Keratinocyte (primary cell): ENCODE measurements around the gene GPRIN1. TPM values are rescaled to one million over a fixed set of nuclear protein-coding genes. Genes with fewer than 3 reads are reported as not detected.
"Not testable (repeated sequence)": the region's sequence is repeated elsewhere in the genome, so short reads cannot be mapped to it uniquely, and the experiment has no call there.

ENCODE experiments used
- DNase-seq: peaks from one replicate; pipeline ENCODE4 v3.0.0-alpha.2; 2011; ENCODE audit warnings: low read depth, missing footprints, low spot score
- FAIRE-seq: peaks from 2 replicates; lab custom pipeline; 2011; peaks lifted over from hg19 to GRCh38; lab: Jason Lieb, UNC
- H2AFZ ChIP-seq: 2 replicates; pipeline ENCODE4 v1.6.0; 2012; ENCODE audit warnings: low read length, control low read depth, inconsistent platforms; ENCODE audit not compliant: control insufficient read depth
- H3K27ac ChIP-seq: 2 replicates; pipeline ENCODE4 v1.5.1; 2011; ENCODE audit warnings: low read length; ENCODE audit not compliant: control insufficient read depth, insufficient read depth
- H3K27me3 ChIP-seq: 3 replicates; pipeline ENCODE4 v1.6.0; 2011; ENCODE audit warnings: low read length; ENCODE audit not compliant: control insufficient read depth, insufficient read depth; ENCODE audit errors: extremely low read depth
- H3K36me3 ChIP-seq, 2 experiments: 2 replicates in 1 of 2; 3 replicates in 1 of 2; pipeline ENCODE4 v1.5.1; 2011; ENCODE audit warnings: low read length in 2 of 2, mild to moderate bottlenecking in 1 of 2; ENCODE audit not compliant: control insufficient read depth in 2 of 2, insufficient read depth in 2 of 2; ENCODE audit errors: extremely low read depth in 1 of 2
- H3K4me1 ChIP-seq: 3 replicates; pipeline ENCODE4 v1.5.1; 2011; ENCODE audit warnings: low read length; ENCODE audit not compliant: control insufficient read depth, insufficient read depth; ENCODE audit errors: extremely low read depth
- H3K4me2 ChIP-seq: 3 replicates; pipeline ENCODE4 v1.6.0; 2011; ENCODE audit warnings: low read depth, low read length; ENCODE audit not compliant: control insufficient read depth, insufficient read depth; ENCODE audit errors: extremely low read depth
- H3K4me3 ChIP-seq, 3 experiments: fragments of 200-600 bp in 1 of 3; sonication (generic) in 1 of 3; 2 replicates in 2 of 3; 3 replicates in 1 of 3; pipeline ENCODE4 v1.5.1; 2011 to 2016; ENCODE audit warnings: low read length in 3 of 3, mild to moderate bottlenecking in 3 of 3, control low read depth in 2 of 3, inconsistent platforms in 1 of 3, low read depth in 1 of 3, mixed read lengths in 1 of 3, mixed run types in 1 of 3, moderate library complexity in 1 of 3; ENCODE audit not compliant: control insufficient read depth in 2 of 3, insufficient read depth in 2 of 3; ENCODE audit errors: extremely low read depth in 1 of 3
- H3K79me2 ChIP-seq: 2 replicates; pipeline ENCODE4 v1.6.0; 2012; ENCODE audit warnings: low read length; ENCODE audit not compliant: control insufficient read depth, insufficient read depth
- H3K9ac ChIP-seq: 3 replicates; pipeline ENCODE4 v1.6.0; 2011; ENCODE audit warnings: low read length; ENCODE audit not compliant: control insufficient read depth, insufficient read depth; ENCODE audit errors: extremely low read depth
- H3K9me1 ChIP-seq: 3 replicates; pipeline ENCODE4 v1.6.0; 2011; ENCODE audit warnings: low read length; ENCODE audit not compliant: control insufficient read depth, insufficient read depth; ENCODE audit errors: extremely low read depth
- H3K9me3 ChIP-seq: 2 replicates; pipeline ENCODE4 v1.5.1; 2012; ENCODE audit warnings: low read depth, low read length; ENCODE audit not compliant: control insufficient read depth
- H4K20me1 ChIP-seq: 3 replicates; pipeline ENCODE4 v1.6.0; 2011; ENCODE audit warnings: low read length; ENCODE audit not compliant: control insufficient read depth, insufficient read depth; ENCODE audit errors: extremely low read depth
- EZH2 ChIP-seq: IDR thresholded peaks from one replicate; pipeline ENCODE4 v1.6.1; 2012; ENCODE audit warnings: inconsistent platforms, mild to moderate bottlenecking, low read length, moderate library complexity
- dilution Hi-C: fragments of 300-500 bp; cut with MboI; formaldehyde crosslinking; loops from one replicate; pipeline ENCODE4 v1.7.0; 2020; ENCODE audit warnings: low sequenced_read_pairs; ENCODE audit not compliant: extremely low pct_ligation_motif_present
- polyA plus RNA-seq, 5 experiments: library from polyadenylated mRNA; depleted of rRNA in 3 of 5; stranded (reverse) in 3 of 5; stranded (forward) in 1 of 5; unstranded in 1 of 5; fragments of >200 nt; gene quantifications; 1 replicate in 1 of 5; 2 replicates in 3 of 5; 3 replicates in 1 of 5; pipeline versions ENCODE4 v1.2.1 to v1.2.3, GENCODE V29; 2011 to 2012; ENCODE audit warnings: missing spikeins in 2 of 5, low read depth in 1 of 5, low replicate concordance in 1 of 5
- TF ChIP-seq, protein P1 (sequence below), 3 experiments: IDR thresholded peaks in 1 of 3; conservative IDR thresholded peaks in 1 of 3; optimal IDR thresholded peaks in 1 of 3; 2 replicates in 2 of 3; 3 replicates in 1 of 3; pipeline versions ENCODE3 to v1.5.1; 2011; ENCODE audit warnings: low read length in 3 of 3, mild to moderate bottlenecking in 3 of 3, moderate library complexity in 2 of 3, control low read depth in 1 of 3, inconsistent platforms in 1 of 3; ENCODE audit not compliant: insufficient read depth in 2 of 3; ENCODE audit errors: extremely low read depth in 1 of 3

Gene GPRIN1
- polyA plus RNA-seq, 1 donor (not counting 4 experiments of a cell fraction or from before 2014, with no cell fraction given), result 4.0 TPM

DNA sequence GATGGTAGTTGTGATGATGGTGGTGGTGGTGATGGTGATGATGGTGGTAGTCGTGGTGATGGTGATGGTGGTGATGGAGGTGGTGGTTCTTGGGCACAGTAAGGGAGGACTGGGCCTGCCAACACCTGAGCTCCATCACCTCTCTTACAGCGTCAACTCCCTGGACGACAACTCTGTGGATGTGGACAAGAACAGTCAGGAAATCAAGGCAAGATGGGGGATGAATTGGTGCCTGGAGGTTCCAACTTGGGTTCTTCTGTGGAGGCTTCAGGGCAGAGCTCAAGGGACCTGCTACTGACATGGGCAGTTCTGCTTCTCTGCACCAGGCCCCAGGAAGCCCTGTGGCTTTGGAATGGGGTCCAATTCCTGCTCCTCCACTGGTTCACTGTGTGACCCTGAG, 17.4 kb downstream of the GPRIN1 start:
- Histone ChIP-seq H3K9me3 (peaks cover 6% of the 10 kb centered on the region), H3K27ac (no peak overlapping the region), H3K79me2 (no peaks in the 10 kb centered on the region), H2AFZ (no peak overlapping the region), H3K4me1 (peaks cover 8% of the 10 kb centered on the region), H3K4me3 (no peak overlapping the region), H3K9ac (no peak overlapping the region), H3K36me3 (peaks cover 0 to under 1% of the 10 kb centered on the region in 2 experiments), H3K9me1 (no peaks in the 10 kb centered on the region), H3K4me2 (no peak overlapping the region), H4K20me1 (no peaks in the 10 kb centered on the region), H3K27me3 (no peaks in the 10 kb centered on the region)
- dilution Hi-C loops, result no loop called here
- FAIRE-seq, result no peak
- DNase-seq, result no peak
- no peak for TF ChIP-seq EZH2
- TF ChIP-seq, protein P1, sequence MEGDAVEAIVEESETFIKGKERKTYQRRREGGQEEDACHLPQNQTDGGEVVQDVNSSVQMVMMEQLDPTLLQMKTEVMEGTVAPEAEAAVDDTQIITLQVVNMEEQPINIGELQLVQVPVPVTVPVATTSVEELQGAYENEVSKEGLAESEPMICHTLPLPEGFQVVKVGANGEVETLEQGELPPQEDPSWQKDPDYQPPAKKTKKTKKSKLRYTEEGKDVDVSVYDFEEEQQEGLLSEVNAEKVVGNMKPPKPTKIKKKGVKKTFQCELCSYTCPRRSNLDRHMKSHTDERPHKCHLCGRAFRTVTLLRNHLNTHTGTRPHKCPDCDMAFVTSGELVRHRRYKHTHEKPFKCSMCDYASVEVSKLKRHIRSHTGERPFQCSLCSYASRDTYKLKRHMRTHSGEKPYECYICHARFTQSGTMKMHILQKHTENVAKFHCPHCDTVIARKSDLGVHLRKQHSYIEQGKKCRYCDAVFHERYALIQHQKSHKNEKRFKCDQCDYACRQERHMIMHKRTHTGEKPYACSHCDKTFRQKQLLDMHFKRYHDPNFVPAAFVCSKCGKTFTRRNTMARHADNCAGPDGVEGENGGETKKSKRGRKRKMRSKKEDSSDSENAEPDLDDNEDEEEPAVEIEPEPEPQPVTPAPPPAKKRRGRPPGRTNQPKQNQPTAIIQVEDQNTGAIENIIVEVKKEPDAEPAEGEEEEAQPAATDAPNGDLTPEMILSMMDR (optimal IDR thresholded peaks at IDR 0.05 in 1 of 3, IDR thresholded peaks at IDR 0.05 in 1 of 3, conservative IDR thresholded peaks at IDR 0.05 in 1 of 3; ENCODE audit: extremely low read depth in 1 of 3, insufficient read depth in 2 of 3, low read length in 3 of 3), result no peak

DNA sequence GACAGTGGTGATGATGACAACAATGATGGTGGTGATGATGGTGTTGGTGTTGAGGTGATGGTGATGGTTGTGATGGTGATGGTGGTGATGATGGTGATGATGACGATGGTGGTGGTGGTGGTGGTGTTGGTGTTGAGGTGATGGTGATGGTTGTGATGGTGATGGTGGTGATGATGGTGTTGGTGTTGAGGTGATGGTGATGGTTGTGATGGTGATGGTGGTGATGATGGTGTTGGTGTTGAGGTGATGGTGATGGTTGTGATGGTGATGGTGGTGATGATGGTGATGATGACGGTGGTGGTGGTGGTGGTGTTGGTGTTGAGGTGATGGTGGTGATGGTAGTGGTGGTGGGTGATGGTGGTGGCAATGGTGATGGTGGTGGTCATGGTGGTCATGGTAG, 18.3 kb downstream of the GPRIN1 start:
- H3K4me2 ChIP-seq, H3K27me3 ChIP-seq, FAIRE-seq, H2AFZ ChIP-seq, H4K20me1 ChIP-seq, H3K9me3 ChIP-seq, H3K79me2 ChIP-seq, H3K9ac ChIP-seq, H3K9me1 ChIP-seq, H3K27ac ChIP-seq, H3K36me3 ChIP-seq, H3K4me3 ChIP-seq, H3K4me1 ChIP-seq, DNase-seq, dilution Hi-C loops: not testable (repeated sequence)

DNA sequence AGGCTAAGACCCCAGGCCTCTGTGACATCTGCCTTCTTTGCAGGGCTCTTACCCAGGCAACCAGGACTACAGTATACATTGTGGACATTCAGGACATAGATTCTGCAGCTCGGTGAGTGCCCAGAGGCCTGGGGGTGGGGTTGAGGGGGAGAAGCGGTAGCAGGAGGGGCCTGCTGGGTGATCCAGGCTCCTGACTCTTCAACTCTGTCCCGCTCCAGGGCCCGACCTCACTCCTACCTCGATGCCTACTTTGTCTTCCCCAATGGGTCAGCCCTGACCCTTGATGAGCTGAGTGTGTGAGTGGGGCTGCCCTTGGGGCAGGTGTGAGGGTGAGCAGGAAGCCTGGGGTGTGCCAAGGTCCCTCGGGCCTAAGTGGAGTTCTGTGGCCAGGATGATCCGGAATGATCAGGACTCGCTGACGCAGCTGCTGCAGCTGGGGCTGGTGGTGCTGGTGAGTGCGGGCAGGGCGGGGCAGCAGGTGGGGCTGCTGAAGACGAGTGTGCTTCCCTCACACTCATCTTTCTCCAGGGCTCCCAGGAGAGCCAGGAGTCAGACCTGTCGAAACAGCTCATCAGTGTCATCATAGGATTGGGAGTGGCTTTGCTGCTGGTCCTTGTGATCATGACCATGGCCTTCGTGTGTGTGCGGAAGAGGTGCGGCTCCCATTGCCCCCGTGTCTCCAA, 19.8 kb downstream of the GPRIN1 start:
- Histone ChIP-seq H3K4me1 (peaks cover 8% of the 10 kb centered on the region), H2AFZ (no peak overlapping the region), H3K4me2 (no peak overlapping the region), H3K79me2 (no peaks in the 10 kb centered on the region), H3K36me3 (no peaks in the 10 kb centered on the region), H3K27me3 (no peaks in the 10 kb centered on the region), H3K9ac (no peak overlapping the region), H3K9me1 (no peaks in the 10 kb centered on the region), H3K9me3 (peaks cover 6% of the 10 kb centered on the region), H3K4me3 (no peak overlapping the region), H4K20me1 (no peaks in the 10 kb centered on the region), H3K27ac (no peak overlapping the region)
- dilution Hi-C loops, result no loop called here
- TF ChIP-seq EZH2, result no peak
- TF ChIP-seq, protein P1 (optimal IDR thresholded peaks at IDR 0.05 in 1 of 3, IDR thresholded peaks at IDR 0.05 in 1 of 3, conservative IDR thresholded peaks at IDR 0.05 in 1 of 3; ENCODE audit: extremely low read depth in 1 of 3, insufficient read depth in 2 of 3, low read length in 3 of 3), result no peak
- no peak for DNase-seq
- FAIRE-seq, result no peak
